SK-N-MC (cell line): ENCODE results near the gene ARRB1.

Source experiments
- DNase-seq: peaks from one replicate; pipeline ENCODE4 v3.0.0-alpha.2; 2011; ENCODE audit warnings: low read depth, low spot score
- H3K27ac ChIP-seq: fragments of 200-600 bp; sonication (generic); 2 replicates; pipeline ENCODE4 v1.5.1; 2016; ENCODE audit warnings: mixed run types
- H3K36me3 ChIP-seq: fragments of 200-600 bp; sonication (generic); 2 replicates; pipeline ENCODE4 v1.6.1; 2017; ENCODE audit warnings: antibody characterized with exemption, low read length, mixed read lengths; ENCODE audit not compliant: insufficient read depth
- H3K4me3 ChIP-seq: fragments of 200-600 bp; sonication (generic); 2 replicates; pipeline ENCODE4 v1.5.1; 2016
- H3K9ac ChIP-seq: fragments of 200-600 bp; sonication (generic); 2 replicates; pipeline ENCODE4 v1.8.0; 2017; ENCODE audit warnings: mixed run types, mixed read lengths; ENCODE audit not compliant: insufficient read length
- H3K9me3 ChIP-seq: fragments of 200-600 bp; sonication (generic); 2 replicates; pipeline ENCODE4 v1.6.1; 2017; ENCODE audit warnings: low read depth, mild to moderate bottlenecking, antibody characterized with exemption, low read length, moderate library complexity, mixed read lengths
- EZH2 ChIP-seq: fragments of 200-600 bp; sonication (generic); IDR thresholded peaks from one replicate; pipeline ENCODE4 v1.6.1; 2017; ENCODE audit warnings: antibody characterized with exemption
- FOXP2 ChIP-seq: optimal IDR thresholded peaks from 2 replicates; pipeline ENCODE3; 2011; ENCODE audit warnings: mild to moderate bottlenecking, moderate library complexity; ENCODE audit not compliant: insufficient read depth; ENCODE audit errors: extremely low read length, control extremely low read depth
- POLR2AphosphoS5 ChIP-seq: IDR thresholded peaks from 2 replicates; pipeline ENCODE4 v1.6.1; 2012; ENCODE audit warnings: mild to moderate bottlenecking, low read depth, low read length, borderline replicate concordance

Gene ARRB1

GRCh38 chr11:75270896-75271418 is 80.5 kb downstream of the ARRB1 start:
- no peaks in the 10 kb centered on the region; the same call in 1 of the 2 replicates for H3K36me3 ChIP-seq
- no peak for TF ChIP-seq EZH2
- TF ChIP-seq POLR2AphosphoS5: no peak
- TF ChIP-seq FOXP2: no peak

DNA sequence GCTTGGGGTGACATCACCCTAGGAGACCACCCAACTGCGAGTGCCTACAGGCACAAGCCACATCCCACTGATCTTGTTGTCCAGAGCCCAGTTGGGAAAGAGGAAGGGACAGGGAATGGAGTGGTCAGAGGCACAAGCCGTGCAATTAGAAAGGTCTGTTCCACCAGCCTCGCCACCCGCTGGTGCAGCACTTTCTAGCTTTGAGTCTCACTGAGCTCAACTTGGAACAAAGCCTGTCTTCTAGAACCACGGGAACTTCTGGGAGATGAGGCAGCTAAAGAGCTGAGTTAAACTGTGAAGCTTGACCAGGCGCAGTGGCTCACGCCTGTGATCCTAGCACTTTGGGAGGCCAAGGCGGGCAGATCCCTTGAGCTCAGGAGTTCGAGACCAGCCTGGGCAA is 81.6 kb downstream of the ARRB1 start:
- Histone ChIP-seq H3K4me3 (no peak overlapping the region), H3K9ac (no peak overlapping the region), H3K36me3 (no peaks in the 10 kb centered on the region; the same call in 1 of the 2 replicates), H3K9me3 (no peaks in the 10 kb centered on the region), H3K27ac (no peak overlapping the region)
- no peak for TF ChIP-seq POLR2AphosphoS5
- no peak for DNase-seq

More at GRCh38 chr11:75270896-75271418, 80.5 kb downstream of the ARRB1 start:
- no peak overlapping the region for H3K9ac ChIP-seq
- H3K4me3 ChIP-seq: no peak overlapping the region
- no peaks in the 10 kb centered on the region for H3K9me3 ChIP-seq
- no peak overlapping the region for H3K27ac ChIP-seq
- no peak for DNase-seq

GRCh38 chr11:75269367-75269660 is 82.1 kb downstream of the ARRB1 start:
- H3K27ac ChIP-seq: no peak overlapping the region
- H3K4me3 ChIP-seq: no peak overlapping the region
- H3K9me3 ChIP-seq: no peaks in the 10 kb centered on the region
- DNase-seq: no peak
- no peaks in the 10 kb centered on the region; the same call in 1 of the 2 replicates for H3K36me3 ChIP-seq
- H3K9ac ChIP-seq: no peak overlapping the region
- TF ChIP-seq EZH2: no peak
- no peak for TF ChIP-seq FOXP2
- no peak for TF ChIP-seq POLR2AphosphoS5

- H3K9ac ChIP-seq: no peak overlapping the region
- H3K9me3 ChIP-seq: no peaks in the 10 kb centered on the region
- no peak for DNase-seq
- TF ChIP-seq EZH2: no peak
- TF ChIP-seq FOXP2: no peak
- no peak for TF ChIP-seq POLR2AphosphoS5
- no peak overlapping the region for H3K4me3 ChIP-seq
- no peaks in the 10 kb centered on the region; the same call in 1 of the 2 replicates for H3K36me3 ChIP-seq
- H3K27ac ChIP-seq: no peak overlapping the region
Measured at GRCh38 chr11:75268626-75269366, 82.7 kb downstream of the ARRB1 start.

DNA sequence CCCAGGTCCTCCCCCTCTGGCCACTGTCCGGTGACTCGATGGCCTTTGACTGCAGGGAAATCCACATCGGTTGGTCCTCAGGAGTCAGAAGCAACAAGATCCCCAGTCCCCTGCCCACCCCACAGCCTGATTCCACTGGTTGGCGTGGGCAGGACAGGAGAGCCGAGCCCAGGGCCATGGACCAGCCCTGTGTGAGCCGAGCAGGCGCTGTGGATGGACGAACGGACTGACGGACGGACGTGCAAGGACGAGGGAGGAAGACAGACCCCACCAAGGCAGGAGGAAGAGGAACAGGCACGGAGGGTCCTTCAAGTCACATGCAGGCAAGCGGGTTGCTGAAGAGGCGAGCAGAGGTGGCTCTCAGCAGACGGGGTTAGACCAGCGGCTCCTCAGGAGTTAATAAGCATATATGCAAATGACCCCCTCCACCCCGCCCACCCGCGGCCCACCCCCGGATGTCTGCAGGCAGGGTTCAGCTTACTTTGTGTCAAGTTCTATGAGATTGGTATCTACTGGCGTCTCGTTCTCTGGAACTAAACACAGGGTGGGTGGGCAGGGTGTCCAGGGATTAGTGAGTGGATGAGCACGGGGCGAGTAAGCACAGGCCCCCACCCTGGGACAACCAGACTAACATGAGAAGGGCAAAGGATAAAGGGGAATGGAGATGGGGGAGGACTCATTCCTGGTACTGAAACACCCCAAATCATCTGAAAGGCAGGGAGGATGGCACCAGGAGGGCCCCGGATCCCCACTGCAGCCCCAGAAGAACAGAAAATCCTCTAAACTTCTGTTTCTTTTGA is 84.1 kb downstream of the ARRB1 start:
- TF ChIP-seq POLR2AphosphoS5 (no peak), EZH2 (no peak), FOXP2 (no peak)
- no peaks in the 10 kb centered on the region for H3K9me3 ChIP-seq
- no peak overlapping the region for H3K9ac ChIP-seq
- H3K4me3 ChIP-seq: no peak overlapping the region
- no peak for DNase-seq
- no peaks in the 10 kb centered on the region for H3K36me3 ChIP-seq
- no peak overlapping the region for H3K27ac ChIP-seq

DNA sequence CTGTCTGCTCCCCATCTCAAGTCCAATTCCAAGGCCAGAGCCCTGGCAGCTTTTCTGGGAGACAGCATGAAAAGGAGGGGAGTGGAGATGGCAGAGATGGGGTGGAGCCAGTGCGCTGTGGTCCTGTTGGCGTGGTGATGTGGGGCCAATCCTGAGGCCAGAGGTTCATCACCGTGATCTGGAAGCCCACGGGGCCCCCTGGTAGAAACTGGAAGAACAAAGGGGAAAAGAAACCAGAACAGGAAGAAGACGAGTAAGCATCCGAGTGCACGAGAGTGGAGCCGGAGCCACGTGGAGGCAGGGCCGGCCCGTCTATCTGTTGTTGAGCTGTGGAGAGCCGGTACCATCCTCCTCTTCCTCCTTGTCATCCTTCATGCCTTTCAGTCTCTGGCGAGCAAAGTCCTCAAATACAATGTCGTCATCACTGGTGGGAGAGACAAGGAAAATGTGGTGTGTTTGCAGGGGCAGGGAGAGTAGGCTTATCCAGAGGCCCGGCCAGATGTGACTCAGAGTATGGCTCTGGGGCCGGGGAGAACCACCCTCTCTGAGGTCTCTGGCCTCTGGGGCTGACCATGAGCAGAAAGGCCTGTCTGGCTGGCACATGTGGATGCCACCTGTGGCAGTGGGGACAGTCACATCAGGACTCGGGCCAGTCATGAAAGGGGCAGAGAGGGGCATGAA is 85.5 kb downstream of the ARRB1 start:
- no peaks in the 10 kb centered on the region for H3K36me3 ChIP-seq
- no peak for DNase-seq
- no peak overlapping the region for H3K4me3 ChIP-seq
- no peak overlapping the region for H3K27ac ChIP-seq
- H3K9me3 ChIP-seq: no peaks in the 10 kb centered on the region
- no peak overlapping the region for H3K9ac ChIP-seq
- no peak for TF ChIP-seq POLR2AphosphoS5
- no peak for TF ChIP-seq EZH2

- no peak for DNase-seq
- no peak overlapping the region for H3K27ac ChIP-seq
- TF ChIP-seq EZH2: no peak
- no peak for TF ChIP-seq POLR2AphosphoS5
- no peak for TF ChIP-seq FOXP2
- H3K36me3 ChIP-seq: no peaks in the 10 kb centered on the region
- H3K9ac ChIP-seq: no peak overlapping the region
- H3K4me3 ChIP-seq: no peak overlapping the region
- H3K9me3 ChIP-seq: no peaks in the 10 kb centered on the region
Measured at GRCh38 chr11:75264971-75265370, 86.5 kb downstream of the ARRB1 start.

- Histone ChIP-seq H3K9me3 (no peaks in the 10 kb centered on the region), H3K36me3 (no peaks in the 10 kb centered on the region), H3K27ac (no peak overlapping the region), H3K9ac (peak overlapping the region; percentile 32), H3K4me3 (no peak overlapping the region)
- no peak for DNase-seq
- TF ChIP-seq EZH2: no peak
- TF ChIP-seq FOXP2: no peak
- no peak for TF ChIP-seq POLR2AphosphoS5
Measured at GRCh38 chr11:75264356-75264755, 87.1 kb downstream of the ARRB1 start.
